ENCODE measurements around the gene TNS1. TPM values are rescaled to one million over a fixed set of nuclear protein-coding genes. Genes with fewer than 3 reads are reported as not detected.
A peak's percentile ranks its signal among the peaks of the same experiment; 100 is the strongest.

TNS1 gene
- polyA plus RNA-seq, 3 donors, result 0.26 to 1.6 (median 1.5) TPM

DNA sequence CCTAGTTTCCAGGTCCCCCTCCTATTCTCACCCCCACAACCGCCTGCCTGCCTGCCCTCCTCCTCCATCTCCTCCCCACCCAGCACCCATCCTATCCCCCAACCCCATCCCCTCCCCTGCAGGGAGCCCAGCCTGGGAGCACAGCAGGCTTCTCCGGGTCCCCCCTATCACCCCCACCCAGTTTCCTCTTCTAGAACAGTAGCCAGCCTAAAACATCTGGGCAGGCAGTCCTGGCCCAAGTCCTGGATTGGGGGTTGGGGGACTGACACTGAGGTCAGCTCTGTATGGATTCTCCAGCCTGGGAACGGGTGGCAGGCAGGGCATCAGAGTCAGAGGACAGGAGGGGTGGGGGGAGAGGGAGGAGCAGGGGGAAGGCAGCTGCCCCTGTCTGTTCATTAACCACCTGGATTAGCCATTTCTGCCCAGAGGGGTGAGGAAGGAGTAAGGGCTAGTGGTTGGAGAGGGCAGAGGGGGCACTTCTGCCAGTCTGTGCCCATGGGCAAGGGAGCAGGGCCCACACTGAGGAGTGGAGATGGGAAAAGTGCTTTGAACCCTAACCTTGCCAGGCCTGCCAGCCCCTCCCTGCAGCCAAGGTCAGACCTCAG is 60.0 kb downstream of the TNS1 start:
- Histone ChIP-seq H3K9me3 (replicated peaks in 1 of 2; ENCODE audit: control insufficient read depth in 1 of 2, insufficient read depth in 1 of 2, low read length in 2 of 2) (no peaks in the 10 kb centered on the region), H3K4me1 (ENCODE audit: control insufficient read depth in 1 of 2, insufficient read depth in 2 of 2, low read length in 2 of 2) (peaks cover 13 to 21% of the 10 kb centered on the region in 2 donors), H3K36me3 (replicated peaks in 1 of 2; ENCODE audit: control insufficient read depth in 1 of 2, insufficient read depth in 2 of 2, low read length in 2 of 2) (no peaks in the 10 kb centered on the region), H3K27ac (ENCODE audit: low read depth in 1 of 2, low read length in 2 of 2) (peak overlapping the region in 1 of 2 donors; percentile 64), H2AFZ (ENCODE audit: insufficient read depth, low read depth, low read length, poor library complexity, severe bottlenecking) (no peak overlapping the region), H3K27me3 (ENCODE audit: control insufficient read depth in 2 of 2, insufficient read depth in 2 of 2, low read length in 2 of 2) (no peaks in the 10 kb centered on the region), H3K4me2 (replicated peaks; ENCODE audit: extremely low read depth, low read length, poor library complexity, severe bottlenecking) (peak overlapping the region; percentile 58), H3K9ac (ENCODE audit: insufficient read depth, low read length, poor library complexity, severe bottlenecking) (peak overlapping the region; percentile 40), H3K4me3 (replicated peaks in 1 of 3; ENCODE audit: low read depth in 2 of 3, low read length in 3 of 3) (peak overlapping the region in 1 of 3 experiments; percentile 61), H3K79me2 (ENCODE audit: insufficient read depth, low read length) (no peaks in the 10 kb centered on the region), H4K20me1 (ENCODE audit: insufficient read depth, low read length) (no peaks in the 10 kb centered on the region)
- TF ChIP-seq, protein P1, sequence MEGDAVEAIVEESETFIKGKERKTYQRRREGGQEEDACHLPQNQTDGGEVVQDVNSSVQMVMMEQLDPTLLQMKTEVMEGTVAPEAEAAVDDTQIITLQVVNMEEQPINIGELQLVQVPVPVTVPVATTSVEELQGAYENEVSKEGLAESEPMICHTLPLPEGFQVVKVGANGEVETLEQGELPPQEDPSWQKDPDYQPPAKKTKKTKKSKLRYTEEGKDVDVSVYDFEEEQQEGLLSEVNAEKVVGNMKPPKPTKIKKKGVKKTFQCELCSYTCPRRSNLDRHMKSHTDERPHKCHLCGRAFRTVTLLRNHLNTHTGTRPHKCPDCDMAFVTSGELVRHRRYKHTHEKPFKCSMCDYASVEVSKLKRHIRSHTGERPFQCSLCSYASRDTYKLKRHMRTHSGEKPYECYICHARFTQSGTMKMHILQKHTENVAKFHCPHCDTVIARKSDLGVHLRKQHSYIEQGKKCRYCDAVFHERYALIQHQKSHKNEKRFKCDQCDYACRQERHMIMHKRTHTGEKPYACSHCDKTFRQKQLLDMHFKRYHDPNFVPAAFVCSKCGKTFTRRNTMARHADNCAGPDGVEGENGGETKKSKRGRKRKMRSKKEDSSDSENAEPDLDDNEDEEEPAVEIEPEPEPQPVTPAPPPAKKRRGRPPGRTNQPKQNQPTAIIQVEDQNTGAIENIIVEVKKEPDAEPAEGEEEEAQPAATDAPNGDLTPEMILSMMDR (IDR thresholded peaks at IDR 0.05), result no peak
- peak overlapping the region in 1 of 2 donors; percentile 78 for H3K4me3 Mint-ChIP-seq
- H3K9me3 Mint-ChIP-seq, result no peaks in the 10 kb centered on the region
- intact Hi-C loops (cut with micrococcal nuclease), result no loop called here
- DNase-seq, result no peak
- peaks cover 22% of the 10 kb centered on the region for H3K4me1 Mint-ChIP-seq
- H3K27ac Mint-ChIP-seq, result no peak overlapping the region
- peaks cover 0 to 11% (median 6%) of the 10 kb centered on the region in 3 donors for H3K27me3 Mint-ChIP-seq (ENCODE audit: low read depth in 3 of 3)
- peaks cover 0 to 8% of the 10 kb centered on the region in 2 donors for H3K36me3 Mint-ChIP-seq
- 11% methylated on average over 1 of the region's 3 CpGs for WGBS (ENCODE audit: insufficient coverage)

DNA sequence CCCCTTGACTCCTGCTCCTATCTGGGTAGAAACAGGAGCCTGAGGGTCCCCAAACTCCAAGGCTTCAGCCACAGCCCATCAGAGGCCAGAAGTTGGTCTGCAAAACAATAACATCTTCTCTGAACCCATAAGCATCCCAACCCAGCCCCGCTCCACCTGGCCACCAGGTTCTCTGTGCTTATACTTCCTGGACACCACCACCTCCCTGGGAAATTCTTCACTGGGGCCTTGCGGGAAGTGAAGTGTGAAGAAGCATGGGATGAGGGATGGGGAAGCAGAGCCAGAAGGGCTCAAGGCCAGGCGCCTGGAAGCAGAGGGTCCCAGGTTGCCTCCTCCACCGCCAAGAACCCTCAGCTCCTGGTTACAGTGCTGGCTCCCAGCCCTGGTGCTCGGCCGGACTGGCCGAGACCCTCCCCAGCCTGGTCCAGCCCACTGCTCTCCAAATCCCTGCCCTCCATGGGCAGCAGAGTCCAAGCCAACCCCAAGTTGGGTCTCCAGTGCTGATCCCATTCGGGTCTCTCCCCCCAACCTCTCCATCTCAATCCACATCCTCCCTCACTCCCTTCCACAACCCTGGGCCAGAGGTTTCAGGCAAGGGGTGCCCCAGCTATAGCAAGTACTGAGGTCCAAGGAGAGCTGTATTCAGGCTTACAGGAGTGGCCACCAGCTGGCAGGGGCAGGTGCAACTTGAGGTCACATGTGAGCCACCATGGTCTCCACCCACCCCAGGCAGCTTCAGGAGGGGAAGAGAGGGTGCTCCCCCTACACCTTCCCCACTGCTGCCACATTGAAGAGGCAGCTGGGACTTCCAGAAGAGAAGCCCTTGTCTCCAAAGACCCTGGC is 60.7 kb downstream of the TNS1 start:
- no peak overlapping the region for H3K4me3 Mint-ChIP-seq
- WGBS (ENCODE audit: insufficient coverage), result 100% methylated on average over 6 of the region's 8 CpGs
- Histone ChIP-seq H3K27ac (ENCODE audit: low read depth in 1 of 2, low read length in 2 of 2) (no peak overlapping the region), H3K27me3 (ENCODE audit: control insufficient read depth in 2 of 2, insufficient read depth in 2 of 2, low read length in 2 of 2) (no peaks in the 10 kb centered on the region), H3K36me3 (replicated peaks in 1 of 2; ENCODE audit: control insufficient read depth in 1 of 2, insufficient read depth in 2 of 2, low read length in 2 of 2) (no peaks in the 10 kb centered on the region), H3K9me3 (replicated peaks in 1 of 2; ENCODE audit: control insufficient read depth in 1 of 2, insufficient read depth in 1 of 2, low read length in 2 of 2) (no peaks in the 10 kb centered on the region), H3K4me3 (replicated peaks in 1 of 3; ENCODE audit: low read depth in 2 of 3, low read length in 3 of 3) (no peak overlapping the region), H2AFZ (ENCODE audit: insufficient read depth, low read depth, low read length, poor library complexity, severe bottlenecking) (no peak overlapping the region), H3K4me1 (ENCODE audit: control insufficient read depth in 1 of 2, insufficient read depth in 2 of 2, low read length in 2 of 2) (peaks cover 13 to 21% of the 10 kb centered on the region in 2 donors), H3K79me2 (ENCODE audit: insufficient read depth, low read length) (no peaks in the 10 kb centered on the region), H4K20me1 (ENCODE audit: insufficient read depth, low read length) (no peaks in the 10 kb centered on the region), H3K9ac (ENCODE audit: insufficient read depth, low read length, poor library complexity, severe bottlenecking) (no peak overlapping the region), H3K4me2 (replicated peaks; ENCODE audit: extremely low read depth, low read length, poor library complexity, severe bottlenecking) (no peak overlapping the region)
- TF ChIP-seq, protein P1 (IDR thresholded peaks at IDR 0.05), result no peak
- peaks cover 22% of the 10 kb centered on the region for H3K4me1 Mint-ChIP-seq
- peaks cover 0 to 8% of the 10 kb centered on the region in 2 donors for H3K36me3 Mint-ChIP-seq
- no peak overlapping the region for H3K27ac Mint-ChIP-seq
- intact Hi-C loops (cut with micrococcal nuclease), result no loop called here
- H3K9me3 Mint-ChIP-seq, result no peaks in the 10 kb centered on the region
- no peak for DNase-seq
- peaks cover 0 to 10% (median 6%) of the 10 kb centered on the region in 3 donors for H3K27me3 Mint-ChIP-seq (ENCODE audit: low read depth in 3 of 3)

All from CD14-positive monocyte (primary cell).